ENCODE results near the gene ALDH9A1.

- TF ChIP-seq POLR2AphosphoS5 (IDR thresholded peaks at IDR 0.05; ENCODE audit: insufficient read depth, low read depth, low read length), result no peak
- TF ChIP-seq MYC (IDR thresholded peaks at IDR 0.05; ENCODE audit: low read depth, low read length), result no peak
- no peak for TF ChIP-seq CTCF (IDR thresholded peaks at IDR 0.05; ENCODE audit: extremely low read depth in 1 of 2, insufficient read depth in 1 of 2, low read depth in 1 of 2, low read length in 2 of 2)
- no peak for TF ChIP-seq POLR2A (IDR thresholded peaks at IDR 0.05; ENCODE audit: low read depth, low read length)
- TF ChIP-seq EZH2 (IDR thresholded peaks at IDR 0.05; ENCODE audit: borderline replicate concordance, low read depth, low read length, severe bottlenecking), result no peak
- TF ChIP-seq FOS (IDR thresholded peaks at IDR 0.05; ENCODE audit: borderline replicate concordance, insufficient read depth, low read length), result no peak
- TF ChIP-seq MAX (IDR thresholded peaks at IDR 0.05; ENCODE audit: insufficient read depth, insufficient read length), result no peak
- no peak for TF ChIP-seq GATA2 (IDR thresholded peaks at IDR 0.05; ENCODE audit: insufficient read depth, insufficient read length, low read depth, low read length)
These were observed 62.5 kb downstream of the ALDH9A1 start for GRCh38 chr1:165635823-165636222.

All from endothelial cell of umbilical vein (primary cell).